Measurements from ENCODE around the gene GCK. TPM values are rescaled to one million over a fixed set of nuclear protein-coding genes. Genes with fewer than 3 reads are reported as not detected.

Gene GCK
- 0.14 and 0.34 TPM in 2 replicates for total RNA-seq

GRCh38 chr7:44189286-44189992, at the start of gene GCK:
Gene GCK, minus strand, starts transcription at chr7:44189439. Its CDS starts 486 bp downstream, at chr7:44188953.

GRCh38 chr7:44200699-44201461, 11.6 kb upstream of the GCK start, which contains the start of gene YKT6:
Gene YKT6, plus strand, starts transcription at chr7:44200978. Its CDS starts 158 bp downstream, at chr7:44201136.

GRCh38 chr7:44141221-44141850, 47.9 kb downstream of the GCK start, which contains the start of gene MYL7:
Gene MYL7, minus strand, starts transcription at chr7:44141332. Its CDS starts 27 bp downstream, at chr7:44141305.

GRCh38 chr7:44123190-44124003, 65.8 kb downstream of the GCK start, which contains the start of gene POLD2:
Gene POLD2, minus strand, starts transcription at chr7:44123548. Its CDS starts 1,495 bp downstream, at chr7:44122053.

GRCh38 chr7:44103923-44104859, 85.0 kb downstream of the GCK start, which contains the start of gene AEBP1:
Gene AEBP1, plus strand, starts transcription at chr7:44104345. Its CDS starts 321 bp downstream, at chr7:44104666.

Other genes with a start within 250 kb of the GCK start
- not detected in 2 replicates for gene SPDYE1, start 191.5 kb downstream of the GCK start, total RNA-seq
- 35.5 and 104 TPM in 2 replicates for gene DBNL, start 144.7 kb downstream of the GCK start, total RNA-seq
- gene PGAM2, start 123.9 kb downstream of the GCK start, total RNA-seq: not detected in 2 replicates
- 6.5 and 7.9 TPM in 2 replicates for gene POLM, start 106.9 kb downstream of the GCK start, total RNA-seq
- gene AEBP1, start 85.1 kb downstream of the GCK start, total RNA-seq: 1.3 and 2.4 TPM in 2 replicates
- 103 and 110 TPM in 2 replicates for gene POLD2, start 65.9 kb downstream of the GCK start, total RNA-seq
- 0.34 and 0.43 TPM in 2 replicates for gene MYL7, start 48.1 kb downstream of the GCK start, total RNA-seq
- 87.1 and 104 TPM in 2 replicates for gene YKT6, start 11.5 kb upstream of the GCK start, total RNA-seq
- gene CAMK2B, start 136.2 kb upstream of the GCK start, total RNA-seq: not detected in 2 replicates

Data from nasal cavity respiratory epithelium epithelial cell of viscerocranial mucosa (primary cell).